Measurements from ENCODE around the gene DDX27. TPM values are rescaled to one million over a fixed set of nuclear protein-coding genes. Genes with fewer than 3 reads are reported as not detected.
A peak's percentile ranks its signal among the peaks of the same experiment; 100 is the strongest.

DDX27 gene
- total RNA-seq, 1 donor from 2014 or later: 37.9 TPM

- peaks cover 70% of the 10 kb centered on the region for H3K9me3 Mint-ChIP-seq
- no peaks in the 10 kb centered on the region for H3K27me3 Mint-ChIP-seq (ENCODE audit: low read depth)
- peak overlapping the region; percentile 30 for H3K27ac Mint-ChIP-seq
- peak overlapping the region; percentile 28 for H3K4me3 Mint-ChIP-seq
- TF ChIP-seq, protein P1, sequence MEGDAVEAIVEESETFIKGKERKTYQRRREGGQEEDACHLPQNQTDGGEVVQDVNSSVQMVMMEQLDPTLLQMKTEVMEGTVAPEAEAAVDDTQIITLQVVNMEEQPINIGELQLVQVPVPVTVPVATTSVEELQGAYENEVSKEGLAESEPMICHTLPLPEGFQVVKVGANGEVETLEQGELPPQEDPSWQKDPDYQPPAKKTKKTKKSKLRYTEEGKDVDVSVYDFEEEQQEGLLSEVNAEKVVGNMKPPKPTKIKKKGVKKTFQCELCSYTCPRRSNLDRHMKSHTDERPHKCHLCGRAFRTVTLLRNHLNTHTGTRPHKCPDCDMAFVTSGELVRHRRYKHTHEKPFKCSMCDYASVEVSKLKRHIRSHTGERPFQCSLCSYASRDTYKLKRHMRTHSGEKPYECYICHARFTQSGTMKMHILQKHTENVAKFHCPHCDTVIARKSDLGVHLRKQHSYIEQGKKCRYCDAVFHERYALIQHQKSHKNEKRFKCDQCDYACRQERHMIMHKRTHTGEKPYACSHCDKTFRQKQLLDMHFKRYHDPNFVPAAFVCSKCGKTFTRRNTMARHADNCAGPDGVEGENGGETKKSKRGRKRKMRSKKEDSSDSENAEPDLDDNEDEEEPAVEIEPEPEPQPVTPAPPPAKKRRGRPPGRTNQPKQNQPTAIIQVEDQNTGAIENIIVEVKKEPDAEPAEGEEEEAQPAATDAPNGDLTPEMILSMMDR (IDR thresholded peaks at IDR 0.05; ENCODE audit: unreplicated experiment): no peak
- H3K4me1 Mint-ChIP-seq: peaks cover 61% of the 10 kb centered on the region
- H3K36me3 Mint-ChIP-seq: peaks cover 96% of the 10 kb centered on the region
- no peak for DNase-seq (ENCODE audit: low spot score in 2 of 2, unreplicated experiment in 2 of 2)
Observed at GRCh38 chr20:49284818-49285217, 65.6 kb downstream of the DDX27 start.

DNA sequence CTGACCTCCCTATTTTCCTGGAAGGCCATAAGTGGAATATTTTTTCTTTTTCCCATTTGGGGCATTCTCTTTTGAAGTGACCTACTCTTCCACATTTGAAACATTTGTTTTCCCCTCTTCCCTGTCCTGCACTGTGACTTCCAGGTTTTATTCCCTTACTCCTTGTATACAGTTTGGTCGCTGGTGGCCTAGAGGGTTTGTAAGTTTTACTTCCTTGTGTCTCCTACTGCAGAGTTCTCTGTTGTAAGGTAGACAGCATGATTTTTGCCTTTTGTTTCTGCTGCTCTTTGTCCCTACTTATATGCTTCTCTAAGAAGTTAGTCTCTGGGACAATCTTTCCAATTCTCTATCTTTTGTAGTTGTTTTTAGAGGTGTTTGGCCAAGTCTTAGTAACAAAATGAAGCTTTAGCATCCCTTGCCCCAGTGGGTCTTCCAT is 66.0 kb downstream of the DDX27 start:
- H3K9me3 Mint-ChIP-seq: peaks cover 69% of the 10 kb centered on the region
- H3K4me3 Mint-ChIP-seq: peak overlapping the region; percentile 5
- peaks cover 56% of the 10 kb centered on the region for H3K4me1 Mint-ChIP-seq
- TF ChIP-seq, protein P1 (IDR thresholded peaks at IDR 0.05; ENCODE audit: unreplicated experiment): no peak
- peaks cover 96% of the 10 kb centered on the region for H3K36me3 Mint-ChIP-seq
- no peaks in the 10 kb centered on the region for H3K27me3 Mint-ChIP-seq (ENCODE audit: low read depth)
- no peak for DNase-seq (ENCODE audit: low spot score in 2 of 2, unreplicated experiment in 2 of 2)
- no peak overlapping the region for H3K27ac Mint-ChIP-seq

GRCh38 chr20:49285813-49286494 is 66.7 kb downstream of the DDX27 start:
- H3K27me3 Mint-ChIP-seq (ENCODE audit: low read depth): no peaks in the 10 kb centered on the region
- DNase-seq (ENCODE audit: low spot score in 2 of 2, unreplicated experiment in 2 of 2): no peak
- H3K4me3 Mint-ChIP-seq: no peak overlapping the region
- H3K36me3 Mint-ChIP-seq: peaks cover 95% of the 10 kb centered on the region
- H3K4me1 Mint-ChIP-seq: peaks cover 51% of the 10 kb centered on the region
- TF ChIP-seq, protein P1 (IDR thresholded peaks at IDR 0.05; ENCODE audit: unreplicated experiment): no peak
- peaks cover 68% of the 10 kb centered on the region for H3K9me3 Mint-ChIP-seq
- no peak overlapping the region for H3K27ac Mint-ChIP-seq

GRCh38 chr20:49286689-49287551 is 67.7 kb downstream of the DDX27 start:
- Mint-ChIP-seq H3K27ac (peak overlapping the region; percentile 75), H3K4me1 (peaks cover 44% of the 10 kb centered on the region), H3K9me3 (peaks cover 59% of the 10 kb centered on the region), H3K36me3 (peaks cover 89% of the 10 kb centered on the region), H3K27me3 (ENCODE audit: low read depth) (no peaks in the 10 kb centered on the region), H3K4me3 (peak overlapping the region; percentile 24)
- DNase-seq (ENCODE audit: low spot score in 2 of 2, unreplicated experiment in 2 of 2): no peak
- TF ChIP-seq, protein P1 (IDR thresholded peaks at IDR 0.05; ENCODE audit: unreplicated experiment): no peak

GRCh38 chr20:49287555-49288249 is 68.5 kb downstream of the DDX27 start:
- H3K9me3 Mint-ChIP-seq: peaks cover 51% of the 10 kb centered on the region
- TF ChIP-seq, protein P1 (IDR thresholded peaks at IDR 0.05; ENCODE audit: unreplicated experiment): no peak
- H3K4me1 Mint-ChIP-seq: peaks cover 36% of the 10 kb centered on the region
- H3K27me3 Mint-ChIP-seq (ENCODE audit: low read depth): no peaks in the 10 kb centered on the region
- H3K27ac Mint-ChIP-seq: peak overlapping the region; percentile 75
- H3K36me3 Mint-ChIP-seq: peaks cover 81% of the 10 kb centered on the region
- DNase-seq (ENCODE audit: low spot score in 2 of 2, unreplicated experiment in 2 of 2): no peak
- no peak overlapping the region for H3K4me3 Mint-ChIP-seq

Measured in mesothelial cell of epicardium (in vitro differentiated cells).